SK-N-SH (cell line): Measurements from ENCODE around the gene SNRPD2. TPM values are rescaled to one million over a fixed set of nuclear protein-coding genes. Genes with fewer than 3 reads are reported as not detected.
A peak's percentile ranks its signal among the peaks of the same experiment; 100 is the strongest.

ENCODE experiments used
- CTCF ChIA-PET: fragments of 300-600, 350-600 bp; formaldehyde crosslinking; extraction: SDS; loops from one replicate; lab custom pipeline; 2021; lab: Yijun Ruan, JAX
- POLR2A ChIA-PET: fragments of 350-600 bp; sonication (Branson Sonifier 250); formaldehyde crosslinking; extraction: SDS; loops from one replicate; lab custom pipeline; 2020; ENCODE audit warnings: antibody characterized with exemption, inconsistent platforms; lab: Yijun Ruan, JAX
- DNase-seq: peaks from one replicate; pipeline ENCODE4 v3.0.0; 2012
- H2AFZ ChIP-seq: fragments of 200-600 bp; sonication (generic); 2 replicates; pipeline ENCODE4 v1.8.1; 2016; ENCODE audit warnings: antibody characterized with exemption, mild to moderate bottlenecking, low read depth
- H3F3A ChIP-seq: fragments of 200-600 bp; sonication (generic); replicated peaks from 2 replicates; pipeline ENCODE3; 2016; ENCODE audit warnings: antibody characterized with exemption, mild to moderate bottlenecking; ENCODE audit not compliant: insufficient read depth
- H3K27ac ChIP-seq, 2 experiments: fragments of 200-500 bp in 1 of 2; fragments of 200-600 bp in 1 of 2; sonication (Bioruptor generic) in 1 of 2; sonication (generic), shearing (Covaris generic) in 1 of 2; 2 replicates each; pipeline versions ENCODE4 v1.5.1 to v1.6.1; 2014 to 2016; ENCODE audit warnings: low read depth in 2 of 2, inconsistent platforms in 1 of 2, low read length in 1 of 2, mild to moderate bottlenecking in 1 of 2, mixed read lengths in 1 of 2
- H3K27me3 ChIP-seq: fragments of 200-600 bp; sonication (generic), shearing (Covaris generic); 2 replicates; pipeline ENCODE4 v1.6.1; 2016; ENCODE audit warnings: mixed run types; ENCODE audit not compliant: insufficient read depth
- H3K36me3 ChIP-seq, 2 experiments: fragments of 200-500 bp in 1 of 2; fragments of 200-600 bp in 1 of 2; sonication (Bioruptor generic) in 1 of 2; sonication (generic) in 1 of 2; replicated peaks in 1 of 2; 2 replicates each; pipeline versions ENCODE3 to v1.5.1; 2014 to 2016; ENCODE audit warnings: low read length in 1 of 2, mild to moderate bottlenecking in 1 of 2; ENCODE audit not compliant: insufficient read depth in 2 of 2, control insufficient read depth in 1 of 2
- H3K4me1 ChIP-seq, 2 experiments: fragments of 200-500 bp in 1 of 2; fragments of 200-600 bp in 1 of 2; sonication (Bioruptor generic) in 1 of 2; sonication (generic), shearing (Covaris generic) in 1 of 2; 2 replicates each; pipeline versions ENCODE4 v1.5.1 to v1.6.1; 2014 to 2016; ENCODE audit warnings: low read depth in 1 of 2, low read length in 1 of 2, mixed run types in 1 of 2; ENCODE audit not compliant: insufficient read depth in 2 of 2, control insufficient read depth in 1 of 2
- H3K4me2 ChIP-seq: fragments of 200-600 bp; sonication (generic), shearing (Covaris generic); 2 replicates; pipeline ENCODE4 v1.6.1; 2017; ENCODE audit warnings: mixed run types
- H3K4me3 ChIP-seq, 2 experiments: fragments of 200-500 bp in 1 of 2; fragments of 200-600 bp in 1 of 2; sonication (Bioruptor generic) in 1 of 2; sonication (generic), shearing (Covaris generic) in 1 of 2; 2 replicates each; pipeline versions ENCODE4 v1.5.1 to v1.8.1; 2014 to 2016; ENCODE audit warnings: low read depth in 2 of 2, inconsistent platforms in 1 of 2, low read length in 1 of 2, mild to moderate bottlenecking in 1 of 2, mixed read lengths in 1 of 2, moderate library complexity in 1 of 2
- H3K79me2 ChIP-seq: fragments of 200-600 bp; sonication (generic); 2 replicates; pipeline ENCODE4 v1.8.1; 2017; ENCODE audit warnings: mild to moderate bottlenecking; ENCODE audit not compliant: insufficient read depth
- H3K9ac ChIP-seq: fragments of 200-600 bp; sonication (generic); 2 replicates; pipeline ENCODE4 v1.6.1; 2017; ENCODE audit warnings: mixed run types
- H3K9me2 ChIP-seq: fragments of 200-600 bp; sonication (generic); 2 replicates; pipeline ENCODE4 v1.6.1; 2017; ENCODE audit warnings: mixed run types
- H3K9me3 ChIP-seq: fragments of 200-600 bp; sonication (generic); 2 replicates; pipeline ENCODE4 v1.6.1; 2017; ENCODE audit warnings: mixed run types, mild to moderate bottlenecking, moderate library complexity
- H4K20me1 ChIP-seq: fragments of 200-600 bp; sonication (generic); 2 replicates; pipeline ENCODE4 v1.6.1; 2017; ENCODE audit warnings: mild to moderate bottlenecking, mixed run types; ENCODE audit not compliant: insufficient read depth
- CTCF ChIP-seq: fragments of 200-600 bp; sonication (generic); IDR thresholded peaks from 2 replicates; pipeline ENCODE4 v1.6.1; 2017; ENCODE audit warnings: antibody characterized with exemption, mild to moderate bottlenecking, moderate library complexity
- ELF1 ChIP-seq: IDR thresholded peaks from 2 replicates; pipeline ENCODE4 v1.4.0; 2012
- NFIC ChIP-seq: IDR thresholded peaks from 2 replicates; pipeline ENCODE4 v1.4.0; 2012; ENCODE audit warnings: borderline replicate concordance
- NRF1 ChIP-seq: IDR thresholded peaks from 2 replicates; pipeline ENCODE4 v1.6.1; 2012; ENCODE audit warnings: low read depth, mild to moderate bottlenecking, low read length
- POLR2AphosphoS5 ChIP-seq: IDR thresholded peaks from 2 replicates; pipeline ENCODE4 v1.6.1; 2012; ENCODE audit warnings: low read depth, low read length
- RAD21 ChIP-seq: IDR thresholded peaks from 2 replicates; pipeline ENCODE4 v1.6.1; 2012; ENCODE audit warnings: mild to moderate bottlenecking, low read length
- RCOR1 ChIP-seq: fragments of 150-350 bp; IDR thresholded peaks from 2 replicates; pipeline ENCODE4 v1.6.1; 2017; ENCODE audit warnings: antibody characterized with exemption, low read length
- SIN3A ChIP-seq: IDR thresholded peaks from 2 replicates; pipeline ENCODE4 v1.6.1; 2012; ENCODE audit warnings: low read depth, mild to moderate bottlenecking, low read length, moderate library complexity, borderline replicate concordance
- SMC3 ChIP-seq: IDR thresholded peaks from 2 replicates; pipeline ENCODE4 v1.6.1; 2012; ENCODE audit warnings: low read depth, low read length, improper control_type of control experiment
- TAF1 ChIP-seq: IDR thresholded peaks from 2 replicates; pipeline ENCODE4 v1.6.1; 2012; ENCODE audit warnings: low read depth, mild to moderate bottlenecking, low read length, moderate library complexity, borderline replicate concordance
- USF1 ChIP-seq: IDR thresholded peaks from 2 replicates; pipeline ENCODE4 v1.4.0; 2012; ENCODE audit warnings: low read depth, borderline replicate concordance
- WGBS: methylation state at CpG from one replicate; pipeline ENCODE4 v1.1.6; 2017; ENCODE audit warnings: low lambda C conversion rate; 5-methylcytosine and 5-hydroxymethylcytosine counted together
- polyA plus RNA-seq, 3 experiments: library from polyadenylated mRNA; depleted of rRNA; stranded (reverse); fragments of >200 nt; gene quantifications; 2 replicates each; pipeline ENCODE4 v1.2.3, GENCODE V29; 2012
- TF ChIP-seq, protein P1 (sequence below): IDR thresholded peaks from 2 replicates; pipeline ENCODE4 v1.4.0; 2012; ENCODE audit warnings: low read depth
- TF ChIP-seq, protein P2 (sequence below): IDR thresholded peaks from 2 replicates; pipeline ENCODE4; 2012

SNRPD2 gene
- polyA plus RNA-seq, 1 of the 3 experiments (the other 2 are of a cell fraction) = 1,248 TPM

DNA sequence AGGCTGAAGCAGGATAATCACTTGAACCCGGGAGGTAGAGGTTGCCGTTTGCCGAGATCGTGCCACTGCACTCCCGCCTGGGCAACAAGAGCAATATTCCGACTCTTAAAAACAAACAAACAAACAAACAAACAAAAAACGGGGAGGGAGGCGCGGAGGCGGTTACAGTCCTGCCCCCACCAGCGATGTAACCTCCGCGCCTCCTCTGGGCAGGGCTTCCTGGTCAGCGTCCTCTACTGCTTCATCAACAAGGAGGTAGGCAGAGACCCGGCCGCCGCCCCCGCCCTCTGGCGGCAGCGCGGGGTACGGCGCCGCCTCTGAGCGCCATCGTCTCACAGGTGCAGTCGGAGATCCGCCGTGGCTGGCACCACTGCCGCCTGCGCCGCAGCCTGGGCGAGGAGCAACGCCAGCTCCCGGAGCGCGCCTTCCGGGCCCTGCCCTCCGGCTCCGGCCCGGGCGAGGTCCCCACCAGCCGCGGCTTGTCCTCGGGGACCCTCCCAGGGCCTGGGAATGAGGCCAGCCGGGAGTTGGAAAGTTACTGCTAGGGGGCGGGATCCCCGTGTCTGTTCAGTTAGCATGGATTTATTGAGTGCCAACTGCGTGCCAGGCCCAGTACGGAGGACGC lies 10.2 kb downstream of the SNRPD2 start:
- no peaks in the 10 kb centered on the region for H4K20me1 ChIP-seq
- POLR2A ChIA-PET = interaction anchor here (1.8 kb wide), 1 partner anchor 11 kb away, joined by 7 read pairs; the partner anchor contains the start of genes QPCTL and SNRPD2
- no peaks in the 10 kb centered on the region for H3K27me3 ChIP-seq
- no peaks in the 10 kb centered on the region for H3K9me3 ChIP-seq
- peak overlapping the region; percentile 34 to 36; a peak in 3 of 4 replicates for H3K27ac ChIP-seq
- TF ChIP-seq NFIC = 0 out of 2 replicates have a peak, but pooled peaks have one; percentile 43
- TF ChIP-seq SIN3A = peak; percentile 64; the same call in 1 of the 2 replicates
- peak; percentile 57; the same call in 1 of the 2 replicates for TF ChIP-seq ELF1
- TF ChIP-seq CTCF = peak; percentile 88
- peak; percentile 66 for TF ChIP-seq RAD21
- peak; percentile 33; the same call in 1 of the 2 replicates for TF ChIP-seq RCOR1
- TF ChIP-seq USF1 = no peak
- TF ChIP-seq SMC3 = peak; percentile 69
- TF ChIP-seq TAF1 = no peak
- TF ChIP-seq POLR2AphosphoS5 = no peak
- TF ChIP-seq, all 33 proteins: peak for 7
- no peaks in the 10 kb centered on the region for H3K9me2 ChIP-seq
- 0 out of 2 replicates have a peak overlapping the region, but pooled peaks have one; percentile 7 for H3K9ac ChIP-seq
- WGBS = 4% methylated on average over 21 of the region's 51 CpGs
- peaks cover 27% of the 10 kb centered on the region for H3F3A ChIP-seq
- H3K4me2 ChIP-seq = peak overlapping the region; percentile 82
- CTCF ChIA-PET = interaction anchor here (0.6 to 9.0 kb wide), 19 partner anchors 11 to 722 kb away, joined by 3 to 106 read pairs (median 3); partner anchors contain the start of genes GIPR, QPCTL, SIX5 and SNRPD2
- peaks cover 0 to 14% of the 10 kb centered on the region in 2 experiments; a peak in 1 of 4 replicates for H3K4me1 ChIP-seq
- peak overlapping the region; percentile 92 for H2AFZ ChIP-seq
- H3K79me2 ChIP-seq = no peaks in the 10 kb centered on the region
- peak; percentile 91 for DNase-seq
- peaks cover 15 to 20% of the 10 kb centered on the region in 2 experiments for H3K36me3 ChIP-seq
- peak overlapping the region; percentile 40 to 64 for H3K4me3 ChIP-seq

- Histone ChIP-seq H3K36me3 (no peaks in the 10 kb centered on the region), H3K4me2 (peak overlapping the region; percentile 53), H3K79me2 (no peaks in the 10 kb centered on the region), H2AFZ (0 out of 2 replicates have a peak overlapping the region, but pooled peaks have one; percentile 9), H3K27ac (no peak overlapping the region), H3K9me2 (no peaks in the 10 kb centered on the region), H3K9me3 (no peaks in the 10 kb centered on the region), H3K4me3 (peak overlapping the region; percentile 43 to 46; a peak in 3 of 4 replicates), H3K27me3 (no peaks in the 10 kb centered on the region), H4K20me1 (no peaks in the 10 kb centered on the region), H3K9ac (no peak overlapping the region), H3K4me1 (peaks cover 0 to 14% of the 10 kb centered on the region in 2 experiments; a peak in 1 of 4 replicates), H3F3A (peaks cover 12% of the 10 kb centered on the region)
- TF ChIP-seq, protein P1, sequence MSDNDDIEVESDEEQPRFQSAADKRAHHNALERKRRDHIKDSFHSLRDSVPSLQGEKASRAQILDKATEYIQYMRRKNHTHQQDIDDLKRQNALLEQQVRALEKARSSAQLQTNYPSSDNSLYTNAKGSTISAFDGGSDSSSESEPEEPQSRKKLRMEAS = 0 out of 2 replicates have a peak, but pooled peaks have one; percentile 42
- TF ChIP-seq NRF1 = no peak
- peak; percentile 23; the same call in 1 of the 2 replicates for TF ChIP-seq CTCF
- TF ChIP-seq, protein P2, sequence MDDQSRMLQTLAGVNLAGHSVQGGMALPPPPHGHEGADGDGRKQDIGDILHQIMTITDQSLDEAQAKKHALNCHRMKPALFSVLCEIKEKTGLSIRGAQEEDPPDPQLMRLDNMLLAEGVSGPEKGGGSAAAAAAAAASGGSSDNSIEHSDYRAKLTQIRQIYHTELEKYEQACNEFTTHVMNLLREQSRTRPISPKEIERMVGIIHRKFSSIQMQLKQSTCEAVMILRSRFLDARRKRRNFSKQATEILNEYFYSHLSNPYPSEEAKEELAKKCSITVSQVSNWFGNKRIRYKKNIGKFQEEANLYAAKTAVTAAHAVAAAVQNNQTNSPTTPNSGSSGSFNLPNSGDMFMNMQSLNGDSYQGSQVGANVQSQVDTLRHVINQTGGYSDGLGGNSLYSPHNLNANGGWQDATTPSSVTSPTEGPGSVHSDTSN = peak; percentile 83
- POLR2A ChIA-PET = interaction anchor here (0.6 to 3.8 kb wide), 3 partner anchors 10 to 650 kb away, joined by 3 to 16 read pairs (median 3); partner anchors contain the start of genes GIPR, QPCTL and SNRPD2
- CTCF ChIA-PET = interaction anchor here (0.6 to 9.0 kb wide), 14 partner anchors 9 to 238 kb away, joined by 3 to 106 read pairs (median 4); partner anchors contain the start of genes FBXO46, PPM1N, QPCTL and SNRPD2
- 3% methylated on average over 20 of the region's 49 CpGs for WGBS
- DNase-seq = peak; percentile 96
These were observed 14.2 kb downstream of the SNRPD2 start for GRCh38 chr19:45677351-45678230.
